ENCODE measurements around the gene ALPK3. TPM values are rescaled to one million over a fixed set of nuclear protein-coding genes. Genes with fewer than 3 reads are reported as not detected.

Gene ALPK3
- total RNA-seq, 1 experiment from 2014 or later = 2.0 TPM

- no peak for ATAC-seq
- Histone ChIP-seq H3K9me2 (ENCODE audit: insufficient read depth) (no peaks in the 10 kb centered on the region), H3K9ac (ENCODE audit: low read length) (no peak overlapping the region), H2AFZ (ENCODE audit: low read depth, low read length, poor library complexity, severe bottlenecking) (no peak overlapping the region), H3K4me1 (ENCODE audit: control insufficient read depth in 1 of 2, insufficient read depth in 2 of 2, low read length in 2 of 2) (peaks cover 2 to 3% of the 10 kb centered on the region in 2 experiments; a peak in 3 of 4 replicates), H3K9me3 (ENCODE audit: control insufficient read depth in 1 of 2, insufficient read depth in 1 of 2, low read depth in 1 of 2, low read length in 2 of 2) (no peaks in the 10 kb centered on the region), H3K27me3 (ENCODE audit: insufficient read depth, low read length) (no peaks in the 10 kb centered on the region), H4K20me1 (ENCODE audit: insufficient read depth) (no peaks in the 10 kb centered on the region), H3K4me2 (ENCODE audit: low read length) (no peak overlapping the region), H3K36me3 (ENCODE audit: control insufficient read depth in 1 of 2, insufficient read depth in 2 of 2, low read length in 2 of 2) (no peaks in the 10 kb centered on the region), H3K4me3 (replicated peaks in 1 of 2; ENCODE audit: low read depth in 1 of 2, low read length in 2 of 2) (no peak overlapping the region), H3K79me2 (ENCODE audit: insufficient read depth, low read length) (no peaks in the 10 kb centered on the region), H3K27ac (ENCODE audit: low read depth, low read length) (no peak overlapping the region)
- CTCF ChIA-PET = no interaction called here
- BruUV-seq (replicated peaks) = no TSS peak
- TF ChIP-seq SIN3A (IDR thresholded peaks at IDR 0.05; ENCODE audit: low read depth) (no peak), POLR2AphosphoS5 (IDR thresholded peaks at IDR 0.05; ENCODE audit: low read depth, low read length) (no peak), ZNF274 (IDR thresholded peaks at IDR 0.05; ENCODE audit: low read depth, low read length) (no peak)
- DNase-seq (ENCODE audit: low read depth, low spot score) = no peak
- intact Hi-C loops (cut with micrococcal nuclease) = no loop called here
- POLR2A ChIA-PET = no interaction called here
- RAD21 ChIA-PET (ENCODE audit: low non-redundant PET in 1 of 2, low total read pairs in 2 of 2, uncharacterized antibody in 2 of 2, unreplicated experiment in 2 of 2) = no interaction called here
These were observed 4.3 kb upstream of the ALPK3 start for GRCh38 chr15:84812842-84813241.

GRCh38 chr15:84813435-84813834 lies 3.7 kb upstream of the ALPK3 start:
- Histone ChIP-seq H3K27me3 (ENCODE audit: insufficient read depth, low read length) (no peaks in the 10 kb centered on the region), H3K27ac (ENCODE audit: low read depth, low read length) (no peak overlapping the region), H3K36me3 (ENCODE audit: control insufficient read depth in 1 of 2, insufficient read depth in 2 of 2, low read length in 2 of 2) (no peaks in the 10 kb centered on the region), H3K4me3 (replicated peaks in 1 of 2; ENCODE audit: low read depth in 1 of 2, low read length in 2 of 2) (no peak overlapping the region), H4K20me1 (ENCODE audit: insufficient read depth) (no peaks in the 10 kb centered on the region), H2AFZ (ENCODE audit: low read depth, low read length, poor library complexity, severe bottlenecking) (no peak overlapping the region), H3K79me2 (ENCODE audit: insufficient read depth, low read length) (no peaks in the 10 kb centered on the region), H3K9me2 (ENCODE audit: insufficient read depth) (no peaks in the 10 kb centered on the region), H3K9me3 (ENCODE audit: control insufficient read depth in 1 of 2, insufficient read depth in 1 of 2, low read depth in 1 of 2, low read length in 2 of 2) (no peaks in the 10 kb centered on the region), H3K4me1 (ENCODE audit: control insufficient read depth in 1 of 2, insufficient read depth in 2 of 2, low read length in 2 of 2) (peaks cover 7 to 8% of the 10 kb centered on the region in 2 experiments; a peak in 3 of 4 replicates), H3K9ac (ENCODE audit: low read length) (no peak overlapping the region), H3K4me2 (ENCODE audit: low read length) (no peak overlapping the region)
- ChIA-PET RAD21 (ENCODE audit: low non-redundant PET in 1 of 2, low total read pairs in 2 of 2, uncharacterized antibody in 2 of 2, unreplicated experiment in 2 of 2) (no interaction called here), POLR2A (no interaction called here), CTCF (no interaction called here)
- DNase-seq (ENCODE audit: low read depth, low spot score) = no peak
- intact Hi-C loops (cut with micrococcal nuclease) = no loop called here
- no TSS peak for BruUV-seq (replicated peaks)
- no peak for ATAC-seq
- TF ChIP-seq EZH2phosphoT487 (IDR thresholded peaks at IDR 0.05; ENCODE audit: borderline replicate concordance) (no peak), POLR2A (IDR thresholded peaks at IDR 0.05; ENCODE audit: borderline replicate concordance, extremely low read depth, insufficient read depth, insufficient read length) (no peak), FOSL1 (IDR thresholded peaks at IDR 0.05; ENCODE audit: low read depth) (no peak), MAX (IDR thresholded peaks at IDR 0.05) (no peak), EGR1 (IDR thresholded peaks at IDR 0.05; ENCODE audit: low read depth) (no peak), ELF1 (IDR thresholded peaks at IDR 0.05; ENCODE audit: borderline replicate concordance, low read depth) (no peak), REST (IDR thresholded peaks at IDR 0.05; ENCODE audit: low read depth) (no peak), TCF7L2 (IDR thresholded peaks at IDR 0.05; ENCODE audit: borderline replicate concordance, extremely low read depth, insufficient read depth, insufficient read length) (no peak), CEBPB (IDR thresholded peaks at IDR 0.05; ENCODE audit: low read depth) (no peak), SIN3A (IDR thresholded peaks at IDR 0.05; ENCODE audit: low read depth) (no peak)
- TF ChIP-seq, protein P1, sequence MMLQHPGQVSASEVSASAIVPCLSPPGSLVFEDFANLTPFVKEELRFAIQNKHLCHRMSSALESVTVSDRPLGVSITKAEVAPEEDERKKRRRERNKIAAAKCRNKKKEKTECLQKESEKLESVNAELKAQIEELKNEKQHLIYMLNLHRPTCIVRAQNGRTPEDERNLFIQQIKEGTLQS (IDR thresholded peaks at IDR 0.05) = no peak
- TF ChIP-seq, protein P2, sequence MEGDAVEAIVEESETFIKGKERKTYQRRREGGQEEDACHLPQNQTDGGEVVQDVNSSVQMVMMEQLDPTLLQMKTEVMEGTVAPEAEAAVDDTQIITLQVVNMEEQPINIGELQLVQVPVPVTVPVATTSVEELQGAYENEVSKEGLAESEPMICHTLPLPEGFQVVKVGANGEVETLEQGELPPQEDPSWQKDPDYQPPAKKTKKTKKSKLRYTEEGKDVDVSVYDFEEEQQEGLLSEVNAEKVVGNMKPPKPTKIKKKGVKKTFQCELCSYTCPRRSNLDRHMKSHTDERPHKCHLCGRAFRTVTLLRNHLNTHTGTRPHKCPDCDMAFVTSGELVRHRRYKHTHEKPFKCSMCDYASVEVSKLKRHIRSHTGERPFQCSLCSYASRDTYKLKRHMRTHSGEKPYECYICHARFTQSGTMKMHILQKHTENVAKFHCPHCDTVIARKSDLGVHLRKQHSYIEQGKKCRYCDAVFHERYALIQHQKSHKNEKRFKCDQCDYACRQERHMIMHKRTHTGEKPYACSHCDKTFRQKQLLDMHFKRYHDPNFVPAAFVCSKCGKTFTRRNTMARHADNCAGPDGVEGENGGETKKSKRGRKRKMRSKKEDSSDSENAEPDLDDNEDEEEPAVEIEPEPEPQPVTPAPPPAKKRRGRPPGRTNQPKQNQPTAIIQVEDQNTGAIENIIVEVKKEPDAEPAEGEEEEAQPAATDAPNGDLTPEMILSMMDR (IDR thresholded peaks at IDR 0.05 in 2 of 3, conservative IDR thresholded peaks at IDR 0.05 in 1 of 3; ENCODE audit: borderline replicate concordance in 1 of 3, insufficient read depth in 1 of 3, low read depth in 2 of 3, low read length in 2 of 3) = no peak
